ENCODE results near the gene MOB3B.

The MOB3B gene

DNA sequence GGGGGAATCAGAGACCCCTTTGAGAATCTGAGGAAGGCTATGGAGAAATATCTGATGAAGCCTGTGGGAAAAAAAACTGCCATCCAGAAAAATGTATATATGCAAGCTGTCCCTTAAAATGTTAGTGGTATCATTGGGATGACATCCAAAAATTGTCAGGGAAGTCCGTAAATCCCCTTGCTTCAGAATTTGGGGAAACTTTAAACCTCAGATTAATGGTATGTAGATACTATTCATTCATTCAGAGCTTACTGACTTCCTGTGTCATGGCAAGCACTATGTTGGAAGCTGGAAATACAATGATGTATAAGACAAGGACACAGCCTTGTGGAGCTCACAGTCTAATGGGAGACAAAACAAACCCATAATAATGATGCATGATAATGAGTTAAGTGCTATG lies 10.9 kb upstream of the MOB3B start:
- TF ChIP-seq EZH2phosphoT487 (IDR thresholded peaks at IDR 0.05; ENCODE audit: borderline replicate concordance, low read length) = no peak
- TF ChIP-seq, protein P1, sequence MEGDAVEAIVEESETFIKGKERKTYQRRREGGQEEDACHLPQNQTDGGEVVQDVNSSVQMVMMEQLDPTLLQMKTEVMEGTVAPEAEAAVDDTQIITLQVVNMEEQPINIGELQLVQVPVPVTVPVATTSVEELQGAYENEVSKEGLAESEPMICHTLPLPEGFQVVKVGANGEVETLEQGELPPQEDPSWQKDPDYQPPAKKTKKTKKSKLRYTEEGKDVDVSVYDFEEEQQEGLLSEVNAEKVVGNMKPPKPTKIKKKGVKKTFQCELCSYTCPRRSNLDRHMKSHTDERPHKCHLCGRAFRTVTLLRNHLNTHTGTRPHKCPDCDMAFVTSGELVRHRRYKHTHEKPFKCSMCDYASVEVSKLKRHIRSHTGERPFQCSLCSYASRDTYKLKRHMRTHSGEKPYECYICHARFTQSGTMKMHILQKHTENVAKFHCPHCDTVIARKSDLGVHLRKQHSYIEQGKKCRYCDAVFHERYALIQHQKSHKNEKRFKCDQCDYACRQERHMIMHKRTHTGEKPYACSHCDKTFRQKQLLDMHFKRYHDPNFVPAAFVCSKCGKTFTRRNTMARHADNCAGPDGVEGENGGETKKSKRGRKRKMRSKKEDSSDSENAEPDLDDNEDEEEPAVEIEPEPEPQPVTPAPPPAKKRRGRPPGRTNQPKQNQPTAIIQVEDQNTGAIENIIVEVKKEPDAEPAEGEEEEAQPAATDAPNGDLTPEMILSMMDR (IDR thresholded peaks at IDR 0.05; ENCODE audit: low read depth, low read length, poor library complexity, severe bottlenecking) = no peak
- Histone ChIP-seq H3K79me2 (ENCODE audit: control insufficient read depth, low read length) (no peaks in the 10 kb centered on the region), H3K9me2 (replicated peaks; ENCODE audit: control insufficient read depth, low read length) (no peaks in the 10 kb centered on the region; the same call in 1 of the 2 replicates), H3K27ac (ENCODE audit: low read depth, low read length) (no peak overlapping the region), H3K27me3 (ENCODE audit: control insufficient read depth, low read length) (0 out of 2 replicates have a peak, but pooled peaks cover 2% of the 10 kb centered on the region), H4K20me1 (ENCODE audit: control insufficient read depth, insufficient read depth, low read depth, low read length) (no peaks in the 10 kb centered on the region), H3K36me3 (ENCODE audit: control insufficient read depth, low read length) (peaks cover 3% of the 10 kb centered on the region), H3K4me3 (ENCODE audit: low read length) (no peak overlapping the region), H3K9me3 (ENCODE audit: control insufficient read depth, insufficient read depth, low read length) (no peaks in the 10 kb centered on the region), H3K4me1 (ENCODE audit: control insufficient read depth, low read length) (no peaks in the 10 kb centered on the region), H3K4me2 (ENCODE audit: low read length) (no peak overlapping the region), H3F3A (ENCODE audit: control insufficient read depth, insufficient read depth) (no peaks in the 10 kb centered on the region)

DNA sequence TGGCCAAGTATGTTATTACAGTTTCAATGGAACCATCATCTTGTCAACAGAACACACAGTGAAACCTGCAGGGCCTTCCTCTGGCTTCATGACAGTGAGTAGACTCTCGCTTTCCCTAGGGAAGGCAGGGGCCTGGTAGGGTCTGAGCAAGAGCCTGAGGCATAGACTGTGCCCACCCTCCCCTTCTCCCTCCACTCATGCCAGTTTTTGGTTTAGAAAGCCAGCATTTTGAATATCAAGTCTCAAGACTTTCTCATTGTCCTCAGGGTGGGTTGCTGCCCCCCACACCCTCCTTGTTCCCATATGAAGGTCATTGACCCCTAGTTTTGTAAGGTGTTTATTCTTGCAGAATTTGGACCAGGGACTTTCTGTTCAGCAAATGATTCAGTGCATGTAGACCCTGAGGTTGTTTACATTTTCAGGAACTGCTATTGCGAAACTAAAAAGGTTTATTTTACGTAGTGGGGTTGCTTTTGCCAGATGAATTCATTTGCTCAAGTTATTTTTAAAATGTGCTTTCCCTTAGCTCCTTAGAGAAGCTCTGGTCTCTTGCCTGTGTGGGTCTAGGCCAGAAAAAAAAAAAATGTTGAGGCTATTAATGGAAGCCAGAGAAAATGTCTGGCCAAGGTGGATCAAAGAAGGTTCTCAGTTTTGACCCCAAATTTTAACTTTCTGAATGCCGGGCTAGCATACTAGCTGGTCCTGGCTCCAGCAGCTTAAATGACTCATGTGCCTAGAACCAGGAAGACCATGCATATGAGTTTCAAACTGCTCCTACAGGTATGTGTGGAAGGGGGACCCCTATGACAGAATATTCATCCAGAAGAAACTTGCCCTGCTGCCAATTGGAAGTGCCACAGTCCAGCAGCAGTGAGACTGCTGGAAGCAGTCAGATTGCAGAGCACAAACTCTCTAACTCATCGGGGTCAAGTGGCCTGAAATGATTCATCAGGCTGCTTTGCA lies 10.1 kb upstream of the MOB3B start:
- Histone ChIP-seq H3K4me3 (ENCODE audit: low read length) (no peak overlapping the region), H3F3A (ENCODE audit: control insufficient read depth, insufficient read depth) (no peaks in the 10 kb centered on the region), H3K9me2 (replicated peaks; ENCODE audit: control insufficient read depth, low read length) (no peaks in the 10 kb centered on the region; the same call in 1 of the 2 replicates), H3K9me3 (ENCODE audit: control insufficient read depth, insufficient read depth, low read length) (no peaks in the 10 kb centered on the region), H3K79me2 (ENCODE audit: control insufficient read depth, low read length) (no peaks in the 10 kb centered on the region), H3K27ac (ENCODE audit: low read depth, low read length) (no peak overlapping the region), H4K20me1 (ENCODE audit: control insufficient read depth, insufficient read depth, low read depth, low read length) (no peaks in the 10 kb centered on the region), H3K36me3 (ENCODE audit: control insufficient read depth, low read length) (no peaks in the 10 kb centered on the region), H3K27me3 (ENCODE audit: control insufficient read depth, low read length) (0 out of 2 replicates have a peak, but pooled peaks cover 2% of the 10 kb centered on the region), H3K4me1 (ENCODE audit: control insufficient read depth, low read length) (peaks cover 1% of the 10 kb centered on the region), H3K4me2 (ENCODE audit: low read length) (no peak overlapping the region)
- TF ChIP-seq, protein P1 (IDR thresholded peaks at IDR 0.05; ENCODE audit: low read depth, low read length, poor library complexity, severe bottlenecking) = no peak
- no peak for TF ChIP-seq EZH2phosphoT487 (IDR thresholded peaks at IDR 0.05; ENCODE audit: borderline replicate concordance, low read length)

DNA sequence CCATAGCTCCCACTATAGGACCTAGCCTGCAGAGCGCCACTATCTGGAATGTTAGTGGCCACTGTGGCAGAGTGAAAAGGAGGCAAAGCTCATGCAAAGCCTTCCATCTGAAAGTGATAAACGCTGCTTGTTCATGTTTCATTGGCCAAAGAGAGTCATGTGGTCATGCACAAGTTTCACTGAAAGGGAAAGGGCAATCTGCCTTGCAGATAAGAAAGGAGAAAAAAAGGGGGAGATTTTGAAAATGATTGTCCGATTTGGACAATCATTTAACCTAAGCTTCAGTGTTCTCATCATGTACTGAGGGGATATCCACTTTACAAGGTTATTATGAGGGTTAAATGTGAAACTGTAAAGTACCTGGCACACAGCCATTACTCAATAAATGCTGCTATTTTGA lies 9.0 kb upstream of the MOB3B start:
- no peak for TF ChIP-seq EZH2phosphoT487 (IDR thresholded peaks at IDR 0.05; ENCODE audit: borderline replicate concordance, low read length)
- TF ChIP-seq, protein P1 (IDR thresholded peaks at IDR 0.05; ENCODE audit: low read depth, low read length, poor library complexity, severe bottlenecking) = no peak
- Histone ChIP-seq H3F3A (ENCODE audit: control insufficient read depth, insufficient read depth) (no peaks in the 10 kb centered on the region), H3K79me2 (ENCODE audit: control insufficient read depth, low read length) (no peaks in the 10 kb centered on the region), H3K27ac (ENCODE audit: low read depth, low read length) (no peak overlapping the region), H3K9me3 (ENCODE audit: control insufficient read depth, insufficient read depth, low read length) (no peaks in the 10 kb centered on the region), H3K9me2 (replicated peaks; ENCODE audit: control insufficient read depth, low read length) (no peaks in the 10 kb centered on the region; the same call in 1 of the 2 replicates), H3K36me3 (ENCODE audit: control insufficient read depth, low read length) (no peaks in the 10 kb centered on the region), H3K4me3 (ENCODE audit: low read length) (no peak overlapping the region), H3K4me1 (ENCODE audit: control insufficient read depth, low read length) (peaks cover 9% of the 10 kb centered on the region), H4K20me1 (ENCODE audit: control insufficient read depth, insufficient read depth, low read depth, low read length) (no peaks in the 10 kb centered on the region), H3K4me2 (ENCODE audit: low read length) (no peak overlapping the region), H3K27me3 (ENCODE audit: control insufficient read depth, low read length) (0 out of 2 replicates have a peak, but pooled peaks cover 2% of the 10 kb centered on the region)
